MCF 10A (cell line): Measurements from ENCODE around the gene ARIH1. TPM values are rescaled to one million over a fixed set of nuclear protein-coding genes. Genes with fewer than 3 reads are reported as not detected.
A peak's percentile ranks its signal among the peaks of the same experiment; 100 is the strongest.

ENCODE experiments used
- BruUV-seq: library from RNA; stranded (reverse); fragments of 400-500 nt; replicated peaks from 2 replicates; lab custom pipeline; 2021; lab: Mats Ljungman, UMichigan
- CTCF ChIA-PET: fragments of 300-600 bp; sonication (Branson Sonifier 250); formaldehyde crosslinking; extraction: SDS; loops from one replicate; lab custom pipeline; 2021; ENCODE audit warnings: antibody characterized with exemption, inconsistent platforms; lab: Yijun Ruan, JAX
- POLR2A ChIA-PET: fragments of 300-600, 350-650 bp; sonication (Branson Sonifier 250); formaldehyde crosslinking; extraction: SDS; loops from one replicate; lab custom pipeline; 2020; ENCODE audit warnings: antibody characterized with exemption, inconsistent platforms; lab: Yijun Ruan, JAX
- DNase-seq: peaks from one replicate; pipeline ENCODE4 v3.0.0-alpha.2; 2018; ENCODE audit not compliant: unreplicated experiment
- H3K27ac Mint-ChIP-seq: one replicate; pipeline ENCODE4 v1.8.0; 2022; ENCODE audit warnings: mild to moderate bottlenecking, low read depth, mixed read lengths; ENCODE audit not compliant: unreplicated experiment
- H3K27me3 Mint-ChIP-seq: one replicate; pipeline ENCODE4 v1.8.0; 2022; ENCODE audit warnings: mixed read lengths; ENCODE audit not compliant: insufficient read depth, unreplicated experiment
- H3K36me3 Mint-ChIP-seq: one replicate; pipeline ENCODE4 v1.8.0; 2022; ENCODE audit warnings: mild to moderate bottlenecking, moderate library complexity, mixed read lengths; ENCODE audit not compliant: insufficient read depth, unreplicated experiment
- H3K4me1 Mint-ChIP-seq: one replicate; pipeline ENCODE4 v1.8.0; 2022; ENCODE audit warnings: mixed read lengths; ENCODE audit not compliant: insufficient read depth, unreplicated experiment
- H3K4me3 Mint-ChIP-seq: one replicate; pipeline ENCODE4 v1.8.0; 2022; ENCODE audit warnings: mild to moderate bottlenecking, moderate library complexity, mixed read lengths; ENCODE audit not compliant: unreplicated experiment
- H3K9me3 Mint-ChIP-seq: one replicate; pipeline ENCODE4 v1.8.0; 2022; ENCODE audit warnings: mixed read lengths; ENCODE audit not compliant: unreplicated experiment
- intact Hi-C: fragments of 100-400 bp; cut with micrococcal nuclease; formaldehyde crosslinking; loops from 2 replicates; pipeline ENCODE4 v1.14.1; 2022
- total RNA-seq: library from RNA; stranded (reverse); gene quantifications from 2 replicates; pipeline ENCODE4 v1.2.3, GENCODE V29; 2022
- TF ChIP-seq, protein P1 (sequence below): fragments of 200-600 bp; IDR thresholded peaks from one replicate; pipeline ENCODE4 v1.8.0; 2022; ENCODE audit warnings: antibody characterized with exemption, mild to moderate bottlenecking; ENCODE audit not compliant: unreplicated experiment

ARIH1 gene
- total RNA-seq, 1 experiment from 2014 or later = 235 TPM

DNA sequence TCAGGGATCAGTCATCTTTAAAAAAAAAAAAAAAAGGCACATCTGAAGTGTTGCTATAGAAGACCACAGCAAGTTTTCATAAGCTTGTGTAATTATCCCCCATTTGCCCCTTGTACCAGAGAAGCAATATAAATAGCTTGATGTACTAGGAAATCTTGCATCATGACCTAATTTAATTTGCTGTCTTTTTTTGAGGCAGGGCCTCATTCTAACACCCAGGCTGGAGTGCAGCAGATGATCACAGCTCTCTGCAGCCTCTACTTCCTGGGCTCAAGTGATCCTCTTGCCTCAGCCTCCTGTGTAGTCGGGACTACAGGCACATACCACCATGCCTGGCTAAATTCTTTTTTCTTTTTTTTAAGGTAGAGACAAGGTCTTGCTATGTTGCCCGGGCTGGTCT is 88.7 kb downstream of the ARIH1 start:
- peaks cover 65% of the 10 kb centered on the region for H3K36me3 Mint-ChIP-seq
- intact Hi-C loops = no loop called here
- no peak for DNase-seq
- ChIA-PET POLR2A (interaction anchor here (0.8 kb wide), 1 partner anchor 10 kb away, joined by 3 read pairs; no protein-coding TSS in a partner anchor), CTCF (no interaction called here)
- H3K27me3 Mint-ChIP-seq = no peaks in the 10 kb centered on the region
- H3K4me3 Mint-ChIP-seq = no peak overlapping the region
- H3K27ac Mint-ChIP-seq = no peak overlapping the region
- no peaks in the 10 kb centered on the region for H3K9me3 Mint-ChIP-seq
- H3K4me1 Mint-ChIP-seq = no peaks in the 10 kb centered on the region
- TF ChIP-seq, protein P1, sequence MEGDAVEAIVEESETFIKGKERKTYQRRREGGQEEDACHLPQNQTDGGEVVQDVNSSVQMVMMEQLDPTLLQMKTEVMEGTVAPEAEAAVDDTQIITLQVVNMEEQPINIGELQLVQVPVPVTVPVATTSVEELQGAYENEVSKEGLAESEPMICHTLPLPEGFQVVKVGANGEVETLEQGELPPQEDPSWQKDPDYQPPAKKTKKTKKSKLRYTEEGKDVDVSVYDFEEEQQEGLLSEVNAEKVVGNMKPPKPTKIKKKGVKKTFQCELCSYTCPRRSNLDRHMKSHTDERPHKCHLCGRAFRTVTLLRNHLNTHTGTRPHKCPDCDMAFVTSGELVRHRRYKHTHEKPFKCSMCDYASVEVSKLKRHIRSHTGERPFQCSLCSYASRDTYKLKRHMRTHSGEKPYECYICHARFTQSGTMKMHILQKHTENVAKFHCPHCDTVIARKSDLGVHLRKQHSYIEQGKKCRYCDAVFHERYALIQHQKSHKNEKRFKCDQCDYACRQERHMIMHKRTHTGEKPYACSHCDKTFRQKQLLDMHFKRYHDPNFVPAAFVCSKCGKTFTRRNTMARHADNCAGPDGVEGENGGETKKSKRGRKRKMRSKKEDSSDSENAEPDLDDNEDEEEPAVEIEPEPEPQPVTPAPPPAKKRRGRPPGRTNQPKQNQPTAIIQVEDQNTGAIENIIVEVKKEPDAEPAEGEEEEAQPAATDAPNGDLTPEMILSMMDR = no peak
- no TSS peak for BruUV-seq

DNA sequence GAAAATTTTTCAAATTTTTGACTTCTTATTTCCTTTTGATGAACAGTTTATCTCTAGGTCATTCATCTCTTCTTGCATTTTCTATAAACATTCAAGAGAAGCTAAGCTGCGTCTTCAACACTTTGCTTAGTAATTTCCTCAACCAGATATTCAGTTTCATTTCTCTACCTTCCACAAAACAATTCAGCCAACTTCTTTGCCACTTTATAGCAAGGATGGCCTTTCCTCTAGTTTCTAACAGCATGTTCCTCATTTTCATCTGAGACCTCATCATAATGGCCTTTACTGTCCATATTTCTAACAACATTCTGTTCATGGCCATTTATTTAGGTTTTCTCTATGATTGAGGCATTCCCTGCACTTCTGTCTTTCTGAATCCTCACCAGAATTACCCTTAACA is 90.0 kb downstream of the ARIH1 start:
- CTCF ChIA-PET = no interaction called here
- TF ChIP-seq, protein P1 = no peak
- Mint-ChIP-seq H3K27ac (peak overlapping the region; percentile 63), H3K27me3 (no peaks in the 10 kb centered on the region), H3K9me3 (no peaks in the 10 kb centered on the region), H3K4me3 (no peak overlapping the region), H3K36me3 (peaks cover 60% of the 10 kb centered on the region), H3K4me1 (no peaks in the 10 kb centered on the region)
- POLR2A ChIA-PET = interaction anchor here (0.7 kb wide), 1 partner anchor 333 kb away, joined by 3 read pairs; no protein-coding TSS in a partner anchor
- DNase-seq = no peak
- no TSS peak for BruUV-seq
- intact Hi-C loops = no loop called here

DNA sequence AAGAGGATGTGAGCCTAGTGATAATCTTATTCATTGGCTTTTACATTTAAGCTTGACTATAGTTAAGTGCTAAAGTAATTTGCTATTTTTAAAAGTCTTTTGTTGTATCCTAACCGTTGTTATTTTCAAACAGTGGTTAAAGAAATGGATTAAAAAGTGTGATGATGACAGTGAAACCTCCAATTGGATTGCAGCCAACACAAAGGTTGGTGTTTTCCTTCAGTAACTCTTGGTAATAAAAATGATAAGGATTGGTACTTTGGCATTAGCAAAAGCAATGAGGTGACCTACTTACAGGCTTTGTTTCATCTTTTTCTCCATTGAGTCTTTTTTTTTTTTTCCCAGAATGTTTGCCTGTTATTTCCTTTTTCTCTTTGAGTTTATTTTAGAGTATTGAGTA is 92.8 kb downstream of the ARIH1 start:
- H3K36me3 Mint-ChIP-seq = peaks cover 72% of the 10 kb centered on the region
- TF ChIP-seq, protein P1 = no peak
- no TSS peak for BruUV-seq
- no peak for DNase-seq
- intact Hi-C loops = no loop called here
- no peaks in the 10 kb centered on the region for H3K9me3 Mint-ChIP-seq
- ChIA-PET CTCF (interaction anchor here (0.7 to 0.9 kb wide), 2 partner anchors 16 to 1388 kb away, joined by 3 to 5 read pairs; no protein-coding TSS in a partner anchor), POLR2A (interaction anchor here (0.6 to 2.3 kb wide), 7 partner anchors 9 to 383 kb away, joined by 3 to 7 read pairs (median 3); partner anchors contain the start of gene ARIH1)
- no peaks in the 10 kb centered on the region for H3K4me1 Mint-ChIP-seq
- H3K27ac Mint-ChIP-seq = no peak overlapping the region
- H3K27me3 Mint-ChIP-seq = no peaks in the 10 kb centered on the region
- H3K4me3 Mint-ChIP-seq = no peak overlapping the region

DNA sequence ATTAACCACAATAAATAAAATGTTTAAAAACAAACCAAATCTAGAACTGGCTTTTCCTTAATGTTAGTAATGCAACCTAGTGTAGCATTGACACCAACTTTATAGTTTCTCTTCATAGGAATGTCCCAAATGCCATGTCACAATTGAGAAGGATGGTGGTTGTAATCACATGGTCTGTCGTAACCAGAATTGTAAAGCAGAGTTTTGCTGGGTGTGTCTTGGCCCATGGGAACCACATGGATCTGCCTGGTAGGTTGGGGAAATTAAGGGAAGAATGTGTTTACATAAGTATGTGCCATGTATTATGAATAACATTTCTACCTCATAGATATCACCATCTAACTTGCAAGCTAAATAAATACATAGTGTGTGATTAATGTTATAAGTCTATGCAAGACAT is 95.9 kb downstream of the ARIH1 start:
- DNase-seq = no peak
- H3K4me3 Mint-ChIP-seq = no peak overlapping the region
- TF ChIP-seq, protein P1 = no peak
- no peaks in the 10 kb centered on the region for H3K27me3 Mint-ChIP-seq
- no peaks in the 10 kb centered on the region for H3K9me3 Mint-ChIP-seq
- ChIA-PET CTCF (interaction anchor here (0.6 to 2.0 kb wide), 2 partner anchors 30 to 34 kb away, joined by 3 to 5 read pairs; no protein-coding TSS in a partner anchor), POLR2A (interaction anchor here (0.9 kb wide), 1 partner anchor 12 kb away, joined by 3 read pairs; no protein-coding TSS in a partner anchor)
- H3K27ac Mint-ChIP-seq = no peak overlapping the region
- no peaks in the 10 kb centered on the region for H3K4me1 Mint-ChIP-seq
- no TSS peak for BruUV-seq
- H3K36me3 Mint-ChIP-seq = peaks cover 60% of the 10 kb centered on the region
- intact Hi-C loops = no loop called here
